Daoy (cell line): Measurements from ENCODE around the gene SHANK2. TPM values are rescaled to one million over a fixed set of nuclear protein-coding genes. Genes with fewer than 3 reads are reported as not detected.

ENCODE experiments used
- DNase-seq: peaks from one replicate; pipeline ENCODE4 v3.0.0-alpha.2; 2015; ENCODE audit warnings: low read depth
- total RNA-seq: library from RNA; depleted of rRNA; stranded (reverse); fragments of >200 nt; shearing (Covaris generic); gene quantifications from 2 replicates; pipeline ENCODE4 v1.2.3, GENCODE V29; 2014

The SHANK2 gene
- total RNA-seq, 1 experiment from 2014 or later = 0.29 TPM

- DNase-seq = no peak
Observed at GRCh38 chr11:71269603-71270511, 17.5 kb upstream of the SHANK2 start.

- DNase-seq = no peak
Observed at GRCh38 chr11:71268706-71269321, 16.4 kb upstream of the SHANK2 start.

- no peak for DNase-seq
Observed at GRCh38 chr11:71267807-71268421, 15.5 kb upstream of the SHANK2 start.

GRCh38 chr11:71266114-71266833 lies 13.9 kb upstream of the SHANK2 start:
- DNase-seq = no peak

GRCh38 chr11:71265559-71266092 lies 13.2 kb upstream of the SHANK2 start:
- DNase-seq = no peak

- DNase-seq = no peak
Observed at GRCh38 chr11:71263386-71263785, 11.0 kb upstream of the SHANK2 start.

GRCh38 chr11:71255800-71256479 lies 3.6 kb upstream of the SHANK2 start:
- no peak for DNase-seq

GRCh38 chr11:71255323-71255722 lies 2.9 kb upstream of the SHANK2 start:
- no peak for DNase-seq

GRCh38 chr11:71253794-71254193 lies 1.4 kb upstream of the SHANK2 start:
- DNase-seq = no peak

GRCh38 chr11:71252770-71253730 lies 673 bp upstream of the SHANK2 start:
- peak; percentile 51 for DNase-seq

GRCh38 chr11:71251761-71252268 lies 562 bp downstream of the SHANK2 start:
- DNase-seq = peak; percentile 28

- no peak for DNase-seq
Observed at GRCh38 chr11:71251151-71251721, 1.1 kb downstream of the SHANK2 start.

GRCh38 chr11:71250523-71251150 lies 1.7 kb downstream of the SHANK2 start:
- no peak for DNase-seq

- DNase-seq = no peak
Observed at GRCh38 chr11:71249301-71249700, 3.1 kb downstream of the SHANK2 start.

- DNase-seq = no peak
Observed at GRCh38 chr11:71248656-71249055, 3.7 kb downstream of the SHANK2 start.

- no peak for DNase-seq
Observed at GRCh38 chr11:71248251-71248570, 4.2 kb downstream of the SHANK2 start.

- no peak for DNase-seq
Observed at GRCh38 chr11:71247551-71248250, 4.7 kb downstream of the SHANK2 start.

- DNase-seq = no peak
Observed at GRCh38 chr11:71246559-71246958, 5.8 kb downstream of the SHANK2 start.
